OCI-LY7 (cell line): ENCODE measurements around the gene AKAP9. TPM values are rescaled to one million over a fixed set of nuclear protein-coding genes. Genes with fewer than 3 reads are reported as not detected.

Experiments used
- BruUV-seq: library from RNA; stranded (reverse); fragments of 400-500 nt; replicated peaks from 2 replicates; lab custom pipeline; 2021; lab: Mats Ljungman, UMichigan
- CTCF ChIA-PET: fragments of 300-600 bp; sonication (Branson Sonifier 250); formaldehyde crosslinking; loops from one replicate; lab custom pipeline; 2022; ENCODE audit warnings: antibody characterized with exemption; ENCODE audit not compliant: unreplicated experiment; lab: Charles Lee
- POLR2A ChIA-PET: fragments of 300-600 bp; sonication (Branson Sonifier 250); formaldehyde crosslinking; loops from one replicate; lab custom pipeline; 2022; ENCODE audit warnings: antibody characterized with exemption; lab: Charles Lee
- DNase-seq: peaks from one replicate; pipeline ENCODE4 v3.0.0-alpha.2; 2015; ENCODE audit warnings: low spot score
- H2AFZ ChIP-seq: fragments of 200-600 bp; sonication (generic), shearing (Covaris generic); 2 replicates; pipeline ENCODE4 v1.6.1; 2014; ENCODE audit warnings: mild to moderate bottlenecking, antibody characterized with exemption, low read length, moderate library complexity
- H3K27ac ChIP-seq: fragments of 200-600 bp; sonication (generic); 2 replicates; pipeline ENCODE4 v1.5.1; 2014; ENCODE audit warnings: mixed run types, low read depth, mild to moderate bottlenecking, moderate library complexity, low read length, inconsistent platforms; ENCODE audit not compliant: poor library complexity, severe bottlenecking
- H3K36me3 ChIP-seq: fragments of 200-600 bp; sonication (generic); 2 replicates; pipeline ENCODE4 v1.6.1; 2014; ENCODE audit warnings: mild to moderate bottlenecking, antibody characterized with exemption, low read length, moderate library complexity, mixed read lengths; ENCODE audit not compliant: insufficient read depth
- H3K4me1 ChIP-seq: fragments of 200-600 bp; sonication (generic); 2 replicates; pipeline ENCODE4 v1.5.1; 2014; ENCODE audit warnings: mild to moderate bottlenecking, low read length; ENCODE audit not compliant: insufficient read depth, poor library complexity, severe bottlenecking
- H3K4me2 ChIP-seq: fragments of 200-600 bp; sonication (generic); 2 replicates; pipeline ENCODE4 v1.6.1; 2014; ENCODE audit warnings: mild to moderate bottlenecking, low read length
- H3K4me3 ChIP-seq: fragments of 200-600 bp; sonication (generic); 2 replicates; pipeline ENCODE4 v1.5.1; 2014; ENCODE audit warnings: mild to moderate bottlenecking, low read depth, low read length; ENCODE audit not compliant: poor library complexity, severe bottlenecking
- H3K79me2 ChIP-seq: fragments of 200-600 bp; sonication (generic); 2 replicates; pipeline ENCODE4 v1.6.1; 2016; ENCODE audit warnings: low read depth, mild to moderate bottlenecking, low read length, moderate library complexity, mixed read lengths; ENCODE audit not compliant: insufficient read depth
- H3K9me2 ChIP-seq: fragments of 200-600 bp; sonication (generic); 2 replicates; pipeline ENCODE4 v1.6.1; 2016; ENCODE audit warnings: mild to moderate bottlenecking, low read length, mixed read lengths; ENCODE audit not compliant: insufficient read depth
- H3K9me3 ChIP-seq: fragments of 200-600 bp; sonication (generic); 2 replicates; pipeline ENCODE4 v1.6.1; 2014; ENCODE audit warnings: mild to moderate bottlenecking, mixed run types, low read length, mixed read lengths
- H4K20me1 ChIP-seq: fragments of 200-600 bp; sonication (generic); 2 replicates; pipeline ENCODE4 v1.6.1; 2014; ENCODE audit warnings: mild to moderate bottlenecking, antibody characterized with exemption, low read length, moderate library complexity, mixed read lengths; ENCODE audit not compliant: insufficient read depth
- EZH2phosphoT487 ChIP-seq: fragments of 200-600 bp; sonication (generic); IDR thresholded peaks from 2 replicates; pipeline ENCODE4 v1.6.1; 2018; ENCODE audit warnings: low read depth, borderline replicate concordance, mild to moderate bottlenecking, mixed run types, antibody characterized with exemption, low read length, moderate library complexity, mixed read lengths
- intact Hi-C: fragments of 100-400 bp; cut with micrococcal nuclease; formaldehyde crosslinking; loops from one replicate; pipeline ENCODE4 v1.10.0; 2022; ENCODE audit not compliant: unreplicated experiment
- total RNA-seq, 2 experiments: library from RNA; depleted of rRNA in 1 of 2; stranded (reverse); fragments of >200 nt in 1 of 2; shearing (Covaris generic) in 1 of 2; gene quantifications; 2 replicates each; pipeline ENCODE4 v1.2.3, GENCODE V29; 2014 to 2022
- TF ChIP-seq, protein P1 (sequence below): fragments of 200-600 bp; sonication (generic); conservative IDR thresholded peaks from 2 replicates; pipeline ENCODE4 v1.5.1; 2014; ENCODE audit warnings: mild to moderate bottlenecking, antibody characterized with exemption, low read length, moderate library complexity, mixed read lengths

Gene AKAP9
- total RNA-seq, 2 experiments from 2014 or later = 32.6 to 38.1 TPM

DNA sequence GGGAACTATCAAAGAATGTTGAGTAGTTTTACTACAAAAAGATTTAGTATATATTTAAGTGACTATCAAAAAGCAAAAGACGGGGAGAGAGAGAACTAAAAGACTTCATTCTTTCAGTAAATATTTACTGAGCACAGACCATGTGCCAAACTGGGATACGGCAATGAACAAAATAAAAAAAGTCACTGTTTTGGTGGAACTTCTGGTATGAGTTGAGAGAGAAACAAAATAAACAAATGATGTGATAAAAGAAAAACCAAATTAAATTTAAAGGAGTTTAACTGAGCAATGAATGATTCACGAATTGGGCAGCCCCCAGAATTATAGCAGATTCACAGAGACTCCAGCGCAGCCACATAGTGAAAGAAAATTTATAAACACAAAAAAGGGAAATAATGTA, 17.8 kb upstream of the AKAP9 start:
- no peaks in the 10 kb centered on the region for H3K79me2 ChIP-seq
- H3K27ac ChIP-seq = no peak overlapping the region
- no peak overlapping the region for H3K4me3 ChIP-seq
- no peak overlapping the region for H3K4me2 ChIP-seq
- no peaks in the 10 kb centered on the region for H3K9me3 ChIP-seq
- no peak overlapping the region for H2AFZ ChIP-seq
- TF ChIP-seq, protein P1, sequence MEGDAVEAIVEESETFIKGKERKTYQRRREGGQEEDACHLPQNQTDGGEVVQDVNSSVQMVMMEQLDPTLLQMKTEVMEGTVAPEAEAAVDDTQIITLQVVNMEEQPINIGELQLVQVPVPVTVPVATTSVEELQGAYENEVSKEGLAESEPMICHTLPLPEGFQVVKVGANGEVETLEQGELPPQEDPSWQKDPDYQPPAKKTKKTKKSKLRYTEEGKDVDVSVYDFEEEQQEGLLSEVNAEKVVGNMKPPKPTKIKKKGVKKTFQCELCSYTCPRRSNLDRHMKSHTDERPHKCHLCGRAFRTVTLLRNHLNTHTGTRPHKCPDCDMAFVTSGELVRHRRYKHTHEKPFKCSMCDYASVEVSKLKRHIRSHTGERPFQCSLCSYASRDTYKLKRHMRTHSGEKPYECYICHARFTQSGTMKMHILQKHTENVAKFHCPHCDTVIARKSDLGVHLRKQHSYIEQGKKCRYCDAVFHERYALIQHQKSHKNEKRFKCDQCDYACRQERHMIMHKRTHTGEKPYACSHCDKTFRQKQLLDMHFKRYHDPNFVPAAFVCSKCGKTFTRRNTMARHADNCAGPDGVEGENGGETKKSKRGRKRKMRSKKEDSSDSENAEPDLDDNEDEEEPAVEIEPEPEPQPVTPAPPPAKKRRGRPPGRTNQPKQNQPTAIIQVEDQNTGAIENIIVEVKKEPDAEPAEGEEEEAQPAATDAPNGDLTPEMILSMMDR = no peak
- no peak for TF ChIP-seq EZH2phosphoT487
- ChIA-PET CTCF (no interaction called here), POLR2A (no interaction called here)
- H3K4me1 ChIP-seq = no peaks in the 10 kb centered on the region
- intact Hi-C loops = no loop called here
- DNase-seq = no peak
- no TSS peak for BruUV-seq
- H3K9me2 ChIP-seq = no peaks in the 10 kb centered on the region
- H3K36me3 ChIP-seq = no peaks in the 10 kb centered on the region
- H4K20me1 ChIP-seq = no peaks in the 10 kb centered on the region

DNA sequence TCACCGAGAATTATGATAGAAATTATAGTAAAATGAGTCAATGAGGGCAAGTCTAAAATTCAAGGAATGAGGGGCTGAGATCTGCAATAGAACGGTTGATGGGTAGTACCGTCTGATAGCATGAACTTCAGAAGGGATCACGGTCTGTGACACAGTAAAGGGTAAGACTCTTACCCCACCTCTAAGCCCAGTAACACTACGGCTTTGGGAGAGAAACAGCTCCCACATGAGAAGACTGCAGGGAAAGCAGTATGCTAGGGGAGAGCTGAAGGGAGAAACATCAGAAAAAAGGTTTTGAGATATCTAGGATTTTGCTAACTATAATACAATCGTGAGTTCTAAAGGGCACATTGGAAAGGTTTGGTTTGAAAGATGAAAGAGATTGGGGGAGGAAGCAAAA, 12.8 kb upstream of the AKAP9 start:
- H3K79me2 ChIP-seq = no peaks in the 10 kb centered on the region
- intact Hi-C loops = no loop called here
- no peak for DNase-seq
- H4K20me1 ChIP-seq = no peaks in the 10 kb centered on the region
- POLR2A ChIA-PET = interaction anchor here (0.7 to 2.2 kb wide), 3 partner anchors 11 to 1085 kb away, joined by 5 read pairs; no protein-coding TSS in a partner anchor
- H3K4me1 ChIP-seq = no peaks in the 10 kb centered on the region
- H3K9me2 ChIP-seq = no peaks in the 10 kb centered on the region
- no TSS peak for BruUV-seq
- no peak overlapping the region for H3K27ac ChIP-seq
- H3K4me3 ChIP-seq = no peak overlapping the region
- H3K4me2 ChIP-seq = no peak overlapping the region
- no peak overlapping the region for H2AFZ ChIP-seq
- CTCF ChIA-PET = no interaction called here
- H3K9me3 ChIP-seq = no peaks in the 10 kb centered on the region
- no peak for TF ChIP-seq EZH2phosphoT487
- TF ChIP-seq, protein P1 = no peak
- no peaks in the 10 kb centered on the region for H3K36me3 ChIP-seq

DNA sequence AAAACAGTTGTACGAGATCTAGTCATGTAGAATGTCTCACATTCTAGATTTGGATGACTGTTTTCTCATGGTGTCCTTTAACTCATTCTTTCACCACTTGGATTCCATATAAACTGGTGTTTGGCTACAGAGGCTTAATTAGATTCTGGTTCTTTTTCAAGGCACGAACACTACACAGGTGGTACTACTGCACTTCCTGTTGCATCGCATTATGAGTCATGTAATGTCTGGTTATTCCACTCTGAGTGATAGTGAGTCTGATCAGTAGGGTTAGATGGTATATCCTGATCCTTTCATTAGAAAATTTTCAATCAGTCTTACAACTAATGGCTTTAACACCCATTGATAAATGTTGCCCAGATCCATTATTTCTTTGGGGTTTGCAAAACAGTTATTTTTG, 11.2 kb upstream of the AKAP9 start:
- H3K4me1 ChIP-seq = no peaks in the 10 kb centered on the region
- no peaks in the 10 kb centered on the region for H3K9me3 ChIP-seq
- intact Hi-C loops = no loop called here
- no peaks in the 10 kb centered on the region for H3K36me3 ChIP-seq
- no peak overlapping the region for H3K4me3 ChIP-seq
- no peaks in the 10 kb centered on the region for H3K79me2 ChIP-seq
- no TSS peak for BruUV-seq
- no peaks in the 10 kb centered on the region for H4K20me1 ChIP-seq
- H3K4me2 ChIP-seq = no peak overlapping the region
- no peak overlapping the region for H3K27ac ChIP-seq
- TF ChIP-seq EZH2phosphoT487 = no peak
- TF ChIP-seq, protein P1 = no peak
- no peak for DNase-seq
- no peak overlapping the region for H2AFZ ChIP-seq
- ChIA-PET CTCF (no interaction called here), POLR2A (no interaction called here)
- H3K9me2 ChIP-seq = no peaks in the 10 kb centered on the region
